Measurements from ENCODE around the gene EFEMP2. TPM values are rescaled to one million over a fixed set of nuclear protein-coding genes. Genes with fewer than 3 reads are reported as not detected.
"Not testable (repeated sequence)": the region's sequence is repeated elsewhere in the genome, so short reads cannot be mapped to it uniquely, and the experiment has no call there.

Gene EFEMP2
- polyA plus RNA-seq, 1 donor (not counting 4 experiments of a cell fraction or from before 2014, with no cell fraction given) = 4.8 TPM

- H3K27me3 ChIP-seq (ENCODE audit: control insufficient read depth, extremely low read depth, insufficient read depth, low read length) = no peaks in the 10 kb centered on the region
- no peak overlapping the region for H3K9ac ChIP-seq (ENCODE audit: control insufficient read depth, extremely low read depth, insufficient read depth, low read length)
- FAIRE-seq (no peak), DNase-seq (ENCODE audit: low read depth, low spot score) (no peak)
- peaks cover 20% of the 10 kb centered on the region for H4K20me1 ChIP-seq (ENCODE audit: control insufficient read depth, extremely low read depth, insufficient read depth, low read length)
- no peak overlapping the region for H2AFZ ChIP-seq (ENCODE audit: control insufficient read depth, low read length)
- H3K9me1 ChIP-seq (ENCODE audit: control insufficient read depth, extremely low read depth, insufficient read depth, low read length) = no peaks in the 10 kb centered on the region
- peaks cover 8% of the 10 kb centered on the region for H3K79me2 ChIP-seq (ENCODE audit: control insufficient read depth, insufficient read depth, low read length)
- no peak overlapping the region for H3K4me3 ChIP-seq (ENCODE audit: control insufficient read depth in 2 of 3, extremely low read depth in 1 of 3, insufficient read depth in 2 of 3, low read depth in 1 of 3, low read length in 3 of 3)
- H3K9me3 ChIP-seq (ENCODE audit: control insufficient read depth, low read depth, low read length) = no peaks in the 10 kb centered on the region
- H3K27ac ChIP-seq (ENCODE audit: control insufficient read depth, insufficient read depth, low read length) = no peak overlapping the region
- dilution Hi-C loops (cut with MboI; ENCODE audit: extremely low pct_ligation_motif_present, low sequenced_read_pairs) = no loop called here
- no peak for TF ChIP-seq EZH2 (IDR thresholded peaks at IDR 0.05; ENCODE audit: low read length)
- TF ChIP-seq, protein P1, sequence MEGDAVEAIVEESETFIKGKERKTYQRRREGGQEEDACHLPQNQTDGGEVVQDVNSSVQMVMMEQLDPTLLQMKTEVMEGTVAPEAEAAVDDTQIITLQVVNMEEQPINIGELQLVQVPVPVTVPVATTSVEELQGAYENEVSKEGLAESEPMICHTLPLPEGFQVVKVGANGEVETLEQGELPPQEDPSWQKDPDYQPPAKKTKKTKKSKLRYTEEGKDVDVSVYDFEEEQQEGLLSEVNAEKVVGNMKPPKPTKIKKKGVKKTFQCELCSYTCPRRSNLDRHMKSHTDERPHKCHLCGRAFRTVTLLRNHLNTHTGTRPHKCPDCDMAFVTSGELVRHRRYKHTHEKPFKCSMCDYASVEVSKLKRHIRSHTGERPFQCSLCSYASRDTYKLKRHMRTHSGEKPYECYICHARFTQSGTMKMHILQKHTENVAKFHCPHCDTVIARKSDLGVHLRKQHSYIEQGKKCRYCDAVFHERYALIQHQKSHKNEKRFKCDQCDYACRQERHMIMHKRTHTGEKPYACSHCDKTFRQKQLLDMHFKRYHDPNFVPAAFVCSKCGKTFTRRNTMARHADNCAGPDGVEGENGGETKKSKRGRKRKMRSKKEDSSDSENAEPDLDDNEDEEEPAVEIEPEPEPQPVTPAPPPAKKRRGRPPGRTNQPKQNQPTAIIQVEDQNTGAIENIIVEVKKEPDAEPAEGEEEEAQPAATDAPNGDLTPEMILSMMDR (optimal IDR thresholded peaks at IDR 0.05 in 1 of 3, IDR thresholded peaks at IDR 0.05 in 1 of 3, conservative IDR thresholded peaks at IDR 0.05 in 1 of 3; ENCODE audit: extremely low read depth in 1 of 3, insufficient read depth in 2 of 3, low read length in 3 of 3) = no peak
- no peaks in the 10 kb centered on the region for H3K4me1 ChIP-seq (ENCODE audit: control insufficient read depth, extremely low read depth, insufficient read depth, low read length)
- peaks cover 16 to 22% of the 10 kb centered on the region in 2 experiments for H3K36me3 ChIP-seq (ENCODE audit: control insufficient read depth in 2 of 2, extremely low read depth in 1 of 2, insufficient read depth in 2 of 2, low read length in 2 of 2)
- no peak overlapping the region for H3K4me2 ChIP-seq (ENCODE audit: control insufficient read depth, extremely low read depth, insufficient read depth, low read depth, low read length)
Observed at GRCh38 chr11:65849366-65849765, 23.2 kb downstream of the EFEMP2 start.

DNA sequence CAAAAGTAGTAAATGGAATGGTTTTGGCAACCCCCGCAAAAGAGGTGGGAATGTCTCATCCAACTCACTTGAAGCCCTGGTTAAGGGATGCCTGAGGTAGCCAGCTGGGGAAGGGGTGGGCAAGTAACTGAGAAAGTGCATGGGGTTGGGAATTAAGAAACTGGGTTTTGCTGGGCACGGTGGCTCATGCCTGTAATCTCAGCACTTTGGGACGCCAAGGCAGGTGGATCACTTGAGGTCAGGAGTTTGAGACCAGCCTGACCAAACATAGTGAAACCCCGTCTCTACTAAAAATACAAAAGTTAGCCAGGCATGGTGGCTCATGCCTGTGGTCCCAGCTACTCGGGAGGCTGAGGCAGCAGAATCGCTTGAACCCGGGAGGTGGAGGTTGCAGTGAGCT, 23.9 kb downstream of the EFEMP2 start:
- H3K4me1 ChIP-seq (ENCODE audit: control insufficient read depth, extremely low read depth, insufficient read depth, low read length); H3K9me3 ChIP-seq (ENCODE audit: control insufficient read depth, low read depth, low read length); H3K27ac ChIP-seq (ENCODE audit: control insufficient read depth, insufficient read depth, low read length); FAIRE-seq; H2AFZ ChIP-seq (ENCODE audit: control insufficient read depth, low read length); H3K9ac ChIP-seq (ENCODE audit: control insufficient read depth, extremely low read depth, insufficient read depth, low read length); H3K4me3 ChIP-seq (ENCODE audit: control insufficient read depth in 2 of 3, extremely low read depth in 1 of 3, insufficient read depth in 2 of 3, low read depth in 1 of 3, low read length in 3 of 3); H3K9me1 ChIP-seq (ENCODE audit: control insufficient read depth, extremely low read depth, insufficient read depth, low read length); H3K79me2 ChIP-seq (ENCODE audit: control insufficient read depth, insufficient read depth, low read length); dilution Hi-C loops (cut with MboI; ENCODE audit: extremely low pct_ligation_motif_present, low sequenced_read_pairs); H3K4me2 ChIP-seq (ENCODE audit: control insufficient read depth, extremely low read depth, insufficient read depth, low read depth, low read length); H3K27me3 ChIP-seq (ENCODE audit: control insufficient read depth, extremely low read depth, insufficient read depth, low read length); DNase-seq (ENCODE audit: low read depth, low spot score): not testable (repeated sequence)
- peaks cover 9 to 15% of the 10 kb centered on the region in 2 experiments for H3K36me3 ChIP-seq (ENCODE audit: control insufficient read depth in 2 of 2, extremely low read depth in 1 of 2, insufficient read depth in 2 of 2, low read length in 2 of 2)
- peaks cover 13% of the 10 kb centered on the region for H4K20me1 ChIP-seq (ENCODE audit: control insufficient read depth, extremely low read depth, insufficient read depth, low read length)

- no peak overlapping the region for H3K4me2 ChIP-seq (ENCODE audit: control insufficient read depth, extremely low read depth, insufficient read depth, low read depth, low read length)
- H4K20me1 ChIP-seq (ENCODE audit: control insufficient read depth, extremely low read depth, insufficient read depth, low read length) = peaks cover 5% of the 10 kb centered on the region
- dilution Hi-C loops (cut with MboI; ENCODE audit: extremely low pct_ligation_motif_present, low sequenced_read_pairs) = no loop called here
- no peaks in the 10 kb centered on the region for H3K27me3 ChIP-seq (ENCODE audit: control insufficient read depth, extremely low read depth, insufficient read depth, low read length)
- H3K4me3 ChIP-seq (ENCODE audit: control insufficient read depth in 2 of 3, extremely low read depth in 1 of 3, insufficient read depth in 2 of 3, low read depth in 1 of 3, low read length in 3 of 3) = no peak overlapping the region
- H3K9me3 ChIP-seq (ENCODE audit: control insufficient read depth, low read depth, low read length) = no peaks in the 10 kb centered on the region
- TF ChIP-seq, protein P1 (optimal IDR thresholded peaks at IDR 0.05 in 1 of 3, IDR thresholded peaks at IDR 0.05 in 1 of 3, conservative IDR thresholded peaks at IDR 0.05 in 1 of 3; ENCODE audit: extremely low read depth in 1 of 3, insufficient read depth in 2 of 3, low read length in 3 of 3) = no peak
- TF ChIP-seq EZH2 (IDR thresholded peaks at IDR 0.05; ENCODE audit: low read length) = no peak
- no peaks in the 10 kb centered on the region for H3K9me1 ChIP-seq (ENCODE audit: control insufficient read depth, extremely low read depth, insufficient read depth, low read length)
- H3K36me3 ChIP-seq (ENCODE audit: control insufficient read depth in 2 of 2, extremely low read depth in 1 of 2, insufficient read depth in 2 of 2, low read length in 2 of 2) = peaks cover 2 to 7% of the 10 kb centered on the region in 2 experiments
- no peak overlapping the region for H3K9ac ChIP-seq (ENCODE audit: control insufficient read depth, extremely low read depth, insufficient read depth, low read length)
- H3K4me1 ChIP-seq (ENCODE audit: control insufficient read depth, extremely low read depth, insufficient read depth, low read length) = no peaks in the 10 kb centered on the region
- H2AFZ ChIP-seq (ENCODE audit: control insufficient read depth, low read length) = no peak overlapping the region
- DNase-seq (ENCODE audit: low read depth, low spot score) = no peak
- FAIRE-seq = no peak
- H3K79me2 ChIP-seq (ENCODE audit: control insufficient read depth, insufficient read depth, low read length) = no peaks in the 10 kb centered on the region
- H3K27ac ChIP-seq (ENCODE audit: control insufficient read depth, insufficient read depth, low read length) = no peak overlapping the region
Observed at GRCh38 chr11:65847746-65848145, 24.9 kb downstream of the EFEMP2 start.

Measured in keratinocyte (primary cell).